CD4-positive, alpha-beta T cell (primary cell): ENCODE data around the gene MYOF. TPM values are rescaled to one million over a fixed set of nuclear protein-coding genes. Genes with fewer than 3 reads are reported as not detected.

Experiments
- ATAC-seq: fragments of 200-7000 bp; cut with Tn5 transposase; one replicate; pipeline ENCODE4 v1.10.0; 2022; ENCODE audit warnings: mild to moderate bottlenecking; ENCODE audit not compliant: poor library complexity
- CTCF ChIA-PET: fragments of 350-600 bp; sonication (Branson Sonifier 250); formaldehyde crosslinking; loops from one replicate; lab custom pipeline; 2021; ENCODE audit warnings: antibody characterized with exemption, inconsistent platforms; lab: Charles Lee
- POLR2A ChIA-PET: fragments of 350-600 bp; sonication (Branson Sonifier 250); formaldehyde crosslinking; loops from one replicate; lab custom pipeline; 2021; ENCODE audit warnings: antibody characterized with exemption, inconsistent platforms; lab: Charles Lee
- DNase-seq, 14 experiments: peaks; one replicate each; pipeline ENCODE4 v3.0.0-alpha.2; 2013 to 2020; ENCODE audit warnings: mixed read lengths in 2 of 14
- H3K27ac ChIP-seq, 2 donors: one replicate each; pipeline versions ENCODE4 v1.5.1 to v1.7.0; 2013; ENCODE audit warnings: low read length in 2 of 2, low read depth in 1 of 2, mild to moderate bottlenecking in 1 of 2
- H3K27me3 ChIP-seq, 2 experiments: 1 replicate in 1 of 2; 2 replicates in 1 of 2; pipeline versions ENCODE4 v1.6.1 to v1.7.0; 2013; ENCODE audit warnings: low read length in 2 of 2, control low read depth in 1 of 2, mild to moderate bottlenecking in 1 of 2, moderate library complexity in 1 of 2; ENCODE audit not compliant: insufficient read depth in 2 of 2, control insufficient read depth in 1 of 2
- H3K36me3 ChIP-seq: one replicate; pipeline ENCODE4 v1.6.1; 2013; ENCODE audit warnings: low read length, control low read depth; ENCODE audit not compliant: insufficient read depth
- H3K4me1 ChIP-seq: one replicate; pipeline ENCODE4 v1.6.1; 2013; ENCODE audit warnings: low read length, control low read depth; ENCODE audit not compliant: insufficient read depth
- H3K4me3 ChIP-seq: one replicate; pipeline ENCODE4 v1.5.1; 2013; ENCODE audit warnings: mild to moderate bottlenecking, low read length, moderate library complexity
- H3K9me3 ChIP-seq, 2 experiments: 1 replicate in 1 of 2; 2 replicates in 1 of 2; pipeline versions ENCODE4 v1.6.1 to v1.7.0; 2013; ENCODE audit warnings: low read length in 2 of 2, mild to moderate bottlenecking in 2 of 2, control low read depth in 1 of 2, moderate library complexity in 1 of 2; ENCODE audit not compliant: control insufficient read depth in 1 of 2, insufficient read depth in 1 of 2
- H3K27ac Mint-ChIP-seq: one replicate; pipeline ENCODE4 v1.8.0; 2020; ENCODE audit warnings: mixed read lengths
- H3K27me3 Mint-ChIP-seq: one replicate; pipeline ENCODE4 v1.8.0; 2021; ENCODE audit warnings: mixed read lengths
- H3K36me3 Mint-ChIP-seq: one replicate; pipeline ENCODE4 v1.8.0; 2021; ENCODE audit warnings: low read depth, mixed read lengths
- H3K4me1 Mint-ChIP-seq: one replicate; pipeline ENCODE4 v1.8.0; 2021; ENCODE audit warnings: low read depth, mixed read lengths
- H3K4me3 Mint-ChIP-seq: one replicate; pipeline ENCODE4 v1.8.0; 2020; ENCODE audit warnings: mild to moderate bottlenecking, mixed read lengths
- H3K9me3 Mint-ChIP-seq: one replicate; pipeline ENCODE4 v1.8.0; 2020; ENCODE audit warnings: mixed read lengths
- intact Hi-C, 2 experiments: fragments of 100-400 bp; cut with DNase I in 1 of 2; cut with micrococcal nuclease in 1 of 2; formaldehyde crosslinking; loops; one replicate each; pipeline versions ENCODE4 v1.15.1 to v1.9.0; 2023 to 2025; cut with DNase I, micrococcal nuclease
- total RNA-seq, 174 experiments: library from RNA in 2 of 174; stranded (reverse) in 2 of 174; gene quantifications; one replicate each; pipeline ENCODE4 v1.2.3 and lab custom pipeline; 2021 to 2026
- TF ChIP-seq, protein P1 (sequence below): fragments of 200-600 bp; IDR thresholded peaks from one replicate; pipeline ENCODE4 v1.8.0; 2022; ENCODE audit warnings: antibody characterized with exemption, mild to moderate bottlenecking

Gene MYOF
- total RNA-seq, 2 experiments from 2014 or later, result 0.14 to 0.27 TPM

DNA sequence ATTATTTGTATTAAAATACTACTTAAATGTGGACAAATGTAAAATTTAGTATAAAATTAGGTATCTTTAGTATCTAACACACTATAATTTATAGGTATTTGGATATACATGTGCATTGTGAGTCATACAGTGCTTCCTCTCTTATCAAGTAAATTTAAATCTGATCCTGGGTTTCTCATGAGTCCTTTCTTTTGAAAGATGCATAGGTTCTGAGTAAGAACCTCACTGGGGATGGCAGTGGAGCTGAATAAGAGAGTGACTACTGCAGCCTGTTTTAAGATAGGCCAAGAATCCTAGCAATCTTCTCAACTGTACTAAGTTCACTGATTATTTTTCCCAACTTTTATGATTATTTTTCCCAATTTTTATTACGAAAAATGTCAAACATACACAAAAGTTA lies 30.4 kb upstream of the MYOF start:
- POLR2A ChIA-PET, result no interaction called here
- CTCF ChIA-PET, result interaction anchor here (1.5 to 3.3 kb wide), 3 partner anchors 17 to 136 kb away, joined by 4 to 21 read pairs (median 6); partner anchors contain the start of genes CEP55 and MYOF
- DNase-seq (no peak), ATAC-seq (no peak)
- Mint-ChIP-seq H3K4me1 (peaks cover 5% of the 10 kb centered on the region), H3K4me3 (no peak overlapping the region), H3K36me3 (no peaks in the 10 kb centered on the region), H3K27me3 (no peaks in the 10 kb centered on the region), H3K9me3 (no peaks in the 10 kb centered on the region), H3K27ac (no peak overlapping the region)
- Histone ChIP-seq H3K36me3 (no peaks in the 10 kb centered on the region), H3K27me3 (no peaks in the 10 kb centered on the region), H3K4me3 (no peak overlapping the region), H3K27ac (no peak overlapping the region), H3K9me3 (no peaks in the 10 kb centered on the region), H3K4me1 (no peaks in the 10 kb centered on the region)
- intact Hi-C loops, result no loop called here
- TF ChIP-seq, protein P1, sequence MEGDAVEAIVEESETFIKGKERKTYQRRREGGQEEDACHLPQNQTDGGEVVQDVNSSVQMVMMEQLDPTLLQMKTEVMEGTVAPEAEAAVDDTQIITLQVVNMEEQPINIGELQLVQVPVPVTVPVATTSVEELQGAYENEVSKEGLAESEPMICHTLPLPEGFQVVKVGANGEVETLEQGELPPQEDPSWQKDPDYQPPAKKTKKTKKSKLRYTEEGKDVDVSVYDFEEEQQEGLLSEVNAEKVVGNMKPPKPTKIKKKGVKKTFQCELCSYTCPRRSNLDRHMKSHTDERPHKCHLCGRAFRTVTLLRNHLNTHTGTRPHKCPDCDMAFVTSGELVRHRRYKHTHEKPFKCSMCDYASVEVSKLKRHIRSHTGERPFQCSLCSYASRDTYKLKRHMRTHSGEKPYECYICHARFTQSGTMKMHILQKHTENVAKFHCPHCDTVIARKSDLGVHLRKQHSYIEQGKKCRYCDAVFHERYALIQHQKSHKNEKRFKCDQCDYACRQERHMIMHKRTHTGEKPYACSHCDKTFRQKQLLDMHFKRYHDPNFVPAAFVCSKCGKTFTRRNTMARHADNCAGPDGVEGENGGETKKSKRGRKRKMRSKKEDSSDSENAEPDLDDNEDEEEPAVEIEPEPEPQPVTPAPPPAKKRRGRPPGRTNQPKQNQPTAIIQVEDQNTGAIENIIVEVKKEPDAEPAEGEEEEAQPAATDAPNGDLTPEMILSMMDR, result no peak

DNA sequence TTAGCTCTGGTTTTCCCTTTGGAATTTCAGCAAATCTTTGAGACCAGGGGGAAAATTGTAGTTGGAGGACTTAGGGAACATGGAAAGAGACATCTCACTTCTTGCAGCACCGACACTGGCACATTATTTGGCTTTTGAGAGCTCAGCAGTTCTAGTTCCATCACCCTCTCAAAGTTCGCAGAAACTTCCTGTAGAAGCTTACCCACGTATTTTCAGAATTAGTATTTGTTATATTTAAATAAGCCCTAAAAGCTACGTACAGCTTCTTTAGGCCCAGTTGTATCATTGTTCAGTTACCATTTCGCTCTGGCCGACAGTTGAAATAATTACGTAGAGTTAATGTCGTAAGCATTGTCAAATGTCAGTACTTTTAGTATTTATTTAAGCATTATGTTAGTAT lies 27.7 kb upstream of the MYOF start:
- no peaks in the 10 kb centered on the region for H3K9me3 Mint-ChIP-seq
- H3K36me3 Mint-ChIP-seq, result no peaks in the 10 kb centered on the region
- TF ChIP-seq, protein P1, result no peak
- intact Hi-C loops, result loop anchor here (2.0 kb wide), 1 partner anchor 27 kb away; the partner anchor contains the start of gene MYOF (in 2 of the 2)
- no peaks in the 10 kb centered on the region for H3K27me3 ChIP-seq
- no peaks in the 10 kb centered on the region for H3K9me3 ChIP-seq
- H3K4me1 Mint-ChIP-seq, result peaks cover 5% of the 10 kb centered on the region
- H3K27me3 Mint-ChIP-seq, result no peaks in the 10 kb centered on the region
- no peak overlapping the region for H3K4me3 ChIP-seq
- H3K36me3 ChIP-seq, result no peaks in the 10 kb centered on the region
- no peak for ATAC-seq
- no peak overlapping the region for H3K27ac ChIP-seq
- H3K4me3 Mint-ChIP-seq, result no peak overlapping the region
- POLR2A ChIA-PET, result no interaction called here
- CTCF ChIA-PET, result interaction anchor here (1.4 kb wide), 1 partner anchor 137 kb away, joined by 3 read pairs; no protein-coding TSS in a partner anchor
- H3K27ac Mint-ChIP-seq, result no peak overlapping the region
- no peaks in the 10 kb centered on the region for H3K4me1 ChIP-seq
- no peak for DNase-seq

DNA sequence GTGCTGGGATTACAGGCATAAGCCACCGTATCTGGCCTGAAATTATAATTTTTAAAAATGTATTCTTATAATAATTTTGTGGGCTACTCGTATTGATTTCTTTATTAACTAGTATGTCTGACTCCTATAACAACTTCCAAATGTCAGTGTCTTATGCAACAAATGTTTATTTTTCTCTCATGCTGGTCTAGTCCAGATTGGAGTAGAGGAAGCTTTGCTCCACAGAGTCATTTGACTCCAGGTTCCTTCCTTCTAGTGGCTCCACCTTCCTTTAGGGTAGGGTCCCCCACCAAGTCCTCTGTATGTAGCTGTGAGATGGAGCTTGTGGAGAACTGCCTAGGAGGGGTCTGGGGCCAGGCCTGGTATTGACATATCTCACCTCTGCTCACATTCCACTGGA lies 22.9 kb upstream of the MYOF start:
- Histone ChIP-seq H3K27me3 (no peaks in the 10 kb centered on the region), H3K27ac (no peak overlapping the region), H3K4me3 (no peak overlapping the region), H3K9me3 (no peaks in the 10 kb centered on the region), H3K36me3 (no peaks in the 10 kb centered on the region), H3K4me1 (no peaks in the 10 kb centered on the region)
- H3K27me3 Mint-ChIP-seq, result no peaks in the 10 kb centered on the region
- intact Hi-C loops, result no loop called here
- DNase-seq, result no peak
- no peak for ATAC-seq
- H3K9me3 Mint-ChIP-seq, result no peaks in the 10 kb centered on the region
- TF ChIP-seq, protein P1, result no peak
- peaks cover 20% of the 10 kb centered on the region for H3K4me1 Mint-ChIP-seq
- no peak overlapping the region for H3K27ac Mint-ChIP-seq
- POLR2A ChIA-PET, result interaction anchor here (0.7 kb wide), 2 partner anchors 22 to 181 kb away, joined by 3 to 5 read pairs; no protein-coding TSS in a partner anchor
- H3K36me3 Mint-ChIP-seq, result no peaks in the 10 kb centered on the region
- CTCF ChIA-PET, result interaction anchor here (1.6 to 3.7 kb wide), 2 partner anchors 23 to 129 kb away, joined by 3 to 13 read pairs; partner anchors contain the start of gene MYOF
- no peak overlapping the region for H3K4me3 Mint-ChIP-seq
